ENCODE measurements around the gene SIPA1L3.

DNA sequence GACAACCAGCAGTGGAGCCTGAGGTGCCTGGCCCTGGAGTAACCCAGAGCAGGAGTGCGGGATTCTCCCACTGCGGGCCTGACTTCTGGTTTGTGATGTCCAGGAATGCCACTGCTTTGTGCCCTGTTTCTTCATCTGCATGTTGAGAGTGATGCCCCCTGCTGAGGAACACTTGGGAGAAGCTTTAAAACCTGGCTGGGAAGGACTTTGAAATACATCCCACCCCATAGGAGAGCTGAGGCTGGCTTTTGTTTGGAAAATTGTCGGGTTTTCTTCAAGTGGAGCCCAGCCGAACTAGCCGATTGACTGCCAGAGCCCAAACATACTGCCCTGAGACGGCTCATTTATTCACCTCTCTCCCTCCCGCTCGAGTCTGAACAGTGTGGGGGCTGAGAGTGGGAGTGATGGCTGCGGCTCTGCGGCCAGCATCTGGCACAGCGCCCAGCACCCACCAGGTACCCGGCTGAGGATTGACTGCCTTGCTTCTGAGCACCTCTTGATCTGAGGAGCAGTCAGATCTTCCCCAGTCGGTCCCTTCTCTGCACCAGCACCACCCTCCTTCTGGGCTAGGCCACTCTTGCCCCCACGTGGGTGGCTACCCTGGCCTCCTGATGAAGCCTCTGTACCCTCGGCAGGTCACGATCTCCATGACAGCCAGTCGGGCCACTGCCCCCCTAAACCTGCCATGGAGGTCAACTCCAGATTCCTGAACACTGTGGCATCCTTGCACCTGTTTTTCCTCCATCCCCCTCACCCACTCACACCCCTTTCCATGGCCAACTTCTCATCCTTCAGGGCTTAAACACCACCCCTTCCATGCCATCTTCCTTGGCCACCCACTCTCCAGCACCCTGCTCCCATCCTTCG is 148.9 kb downstream of the SIPA1L3 start:
- TF ChIP-seq POLR2A (IDR thresholded peaks at IDR 0.05): no peak
- TF ChIP-seq, protein P1, sequence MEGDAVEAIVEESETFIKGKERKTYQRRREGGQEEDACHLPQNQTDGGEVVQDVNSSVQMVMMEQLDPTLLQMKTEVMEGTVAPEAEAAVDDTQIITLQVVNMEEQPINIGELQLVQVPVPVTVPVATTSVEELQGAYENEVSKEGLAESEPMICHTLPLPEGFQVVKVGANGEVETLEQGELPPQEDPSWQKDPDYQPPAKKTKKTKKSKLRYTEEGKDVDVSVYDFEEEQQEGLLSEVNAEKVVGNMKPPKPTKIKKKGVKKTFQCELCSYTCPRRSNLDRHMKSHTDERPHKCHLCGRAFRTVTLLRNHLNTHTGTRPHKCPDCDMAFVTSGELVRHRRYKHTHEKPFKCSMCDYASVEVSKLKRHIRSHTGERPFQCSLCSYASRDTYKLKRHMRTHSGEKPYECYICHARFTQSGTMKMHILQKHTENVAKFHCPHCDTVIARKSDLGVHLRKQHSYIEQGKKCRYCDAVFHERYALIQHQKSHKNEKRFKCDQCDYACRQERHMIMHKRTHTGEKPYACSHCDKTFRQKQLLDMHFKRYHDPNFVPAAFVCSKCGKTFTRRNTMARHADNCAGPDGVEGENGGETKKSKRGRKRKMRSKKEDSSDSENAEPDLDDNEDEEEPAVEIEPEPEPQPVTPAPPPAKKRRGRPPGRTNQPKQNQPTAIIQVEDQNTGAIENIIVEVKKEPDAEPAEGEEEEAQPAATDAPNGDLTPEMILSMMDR (IDR thresholded peaks at IDR 0.05): no peak

All from heart left ventricle (tissue), 13 donors.